Activated CD4-positive, alpha-beta T cell treated with anti-CD3 and anti-CD28 coated beads, Interleukin-2, amount 50 U/mL, for 1 hour (primary cell): ENCODE measurements around the gene PLCG1.
"Not testable (repeated sequence)": the region's sequence is repeated elsewhere in the genome, so short reads cannot be mapped to it uniquely, and the experiment has no call there.

Experiments
- DNase-seq: peaks from one replicate; pipeline ENCODE4 v3.0.0-alpha.2; 2020

The PLCG1 gene

GRCh38 chr20:41136680-41137613, at the start of gene PLCG1:
TSS of gene PLCG1 (plus strand) at chr20:41137543. CDS start at chr20:41137642, 99 bp downstream.
- peak; percentile 78 for DNase-seq

DNA sequence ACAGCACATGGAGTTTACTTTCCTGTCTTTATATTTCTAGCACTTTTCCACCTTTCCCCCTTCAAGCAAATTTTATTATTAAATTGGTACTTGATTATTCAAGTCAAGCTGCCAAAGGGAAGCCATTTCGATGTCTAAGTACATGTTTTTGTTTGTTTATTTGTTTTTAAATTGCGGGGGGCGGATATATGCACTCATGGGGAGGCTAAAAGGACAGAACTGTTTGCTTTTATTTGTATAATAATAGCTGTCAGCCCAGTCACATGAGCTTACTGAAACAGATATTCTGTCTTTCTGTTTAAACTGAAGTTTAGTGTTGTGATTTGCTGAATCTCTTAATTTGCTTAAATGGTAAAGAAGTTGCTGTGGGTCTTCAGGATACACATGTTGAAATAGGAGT, 49.6 kb upstream of the PLCG1 start:
- DNase-seq, result no peak

- DNase-seq, result no peak
Observed at GRCh38 chr20:41089555-41089954, 47.8 kb upstream of the PLCG1 start.

DNA sequence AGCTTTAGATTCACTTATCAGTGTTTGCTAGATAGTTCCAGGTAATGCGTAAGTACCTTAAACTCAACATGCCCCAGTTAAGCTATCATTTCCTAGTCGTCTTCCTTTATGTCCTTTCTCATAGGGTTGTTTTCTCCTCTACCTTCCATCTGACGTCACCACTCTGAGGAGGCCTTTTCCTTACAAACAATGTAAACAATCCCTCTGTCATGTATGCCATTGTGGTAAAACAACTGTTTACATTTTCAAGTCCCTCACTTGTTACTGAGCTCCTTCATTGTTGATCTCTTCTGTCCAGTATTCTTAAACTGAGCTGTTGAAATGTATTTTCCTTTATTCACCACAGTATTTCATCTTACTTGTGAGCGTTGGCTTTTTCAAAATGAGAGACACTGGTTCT, 45.4 kb upstream of the PLCG1 start:
- no peak for DNase-seq

GRCh38 chr20:41094353-41095055, 42.8 kb upstream of the PLCG1 start:
- no peak for DNase-seq

GRCh38 chr20:41095110-41095969, 42.0 kb upstream of the PLCG1 start:
- DNase-seq, result peak; percentile 47

GRCh38 chr20:41098703-41099250, 38.6 kb upstream of the PLCG1 start:
- no peak for DNase-seq

DNA sequence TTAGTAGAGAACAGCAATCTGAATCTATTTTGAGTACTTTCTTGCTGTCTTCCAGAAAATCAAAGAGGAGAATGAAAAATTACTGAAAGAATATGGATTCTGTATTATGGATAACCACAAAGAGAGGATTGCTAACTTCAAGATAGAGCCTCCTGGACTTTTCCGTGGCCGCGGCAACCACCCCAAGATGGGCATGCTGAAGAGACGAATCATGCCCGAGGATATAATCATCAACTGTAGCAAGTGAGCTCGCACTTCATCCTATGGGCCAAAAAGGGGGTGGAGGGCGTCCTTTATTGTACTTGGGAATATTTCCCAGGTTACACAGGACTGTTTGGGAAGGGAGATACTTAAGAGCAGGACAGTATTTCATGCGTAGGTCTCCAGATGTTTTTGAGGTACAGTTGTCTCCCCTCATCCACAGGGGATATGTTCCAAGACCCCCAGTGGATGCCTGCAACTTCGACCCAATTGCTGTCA, 37.3 kb upstream of the PLCG1 start:
- no peak for DNase-seq

DNA sequence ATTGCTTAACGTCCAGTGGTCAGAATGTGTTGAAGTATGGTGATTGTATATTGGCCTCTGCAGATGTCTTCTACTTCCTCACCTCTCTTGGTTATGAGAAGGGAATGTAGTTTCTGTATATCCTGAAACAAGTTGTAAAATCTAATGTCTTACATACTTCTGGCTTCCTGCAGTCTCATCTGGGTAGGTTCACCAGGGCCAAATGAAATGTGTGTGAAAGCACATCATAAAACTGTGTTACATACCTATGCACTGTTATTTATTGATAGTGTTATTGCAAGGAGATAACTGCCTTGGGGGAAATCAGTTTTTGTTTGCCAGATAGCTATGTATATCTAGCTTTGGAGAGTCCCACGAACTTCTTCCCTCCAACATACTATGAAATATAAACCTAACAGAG, 35.7 kb upstream of the PLCG1 start:
- DNase-seq, result no peak

DNA sequence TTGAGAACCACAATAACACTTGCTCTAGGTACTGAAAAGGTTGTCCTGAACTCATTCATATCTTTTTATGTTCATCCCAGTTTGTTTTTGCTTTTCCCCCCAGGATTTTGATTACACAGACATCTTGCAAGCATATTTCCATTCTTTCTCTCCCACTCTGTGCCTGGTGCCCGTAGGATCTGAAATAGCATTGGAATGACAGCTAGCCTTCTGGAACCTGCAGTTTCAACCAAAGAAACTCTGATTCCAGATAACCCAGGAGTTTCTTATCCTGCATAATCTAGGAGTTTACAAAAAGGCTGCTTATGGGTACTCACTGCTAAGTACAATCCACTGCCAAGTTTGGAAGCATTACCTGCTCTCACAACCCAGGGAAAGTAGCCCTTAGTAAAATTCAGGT, 28.8 kb upstream of the PLCG1 start:
- DNase-seq, result no peak

- no peak for DNase-seq
Observed at GRCh38 chr20:41110012-41110411, 27.3 kb upstream of the PLCG1 start.

DNA sequence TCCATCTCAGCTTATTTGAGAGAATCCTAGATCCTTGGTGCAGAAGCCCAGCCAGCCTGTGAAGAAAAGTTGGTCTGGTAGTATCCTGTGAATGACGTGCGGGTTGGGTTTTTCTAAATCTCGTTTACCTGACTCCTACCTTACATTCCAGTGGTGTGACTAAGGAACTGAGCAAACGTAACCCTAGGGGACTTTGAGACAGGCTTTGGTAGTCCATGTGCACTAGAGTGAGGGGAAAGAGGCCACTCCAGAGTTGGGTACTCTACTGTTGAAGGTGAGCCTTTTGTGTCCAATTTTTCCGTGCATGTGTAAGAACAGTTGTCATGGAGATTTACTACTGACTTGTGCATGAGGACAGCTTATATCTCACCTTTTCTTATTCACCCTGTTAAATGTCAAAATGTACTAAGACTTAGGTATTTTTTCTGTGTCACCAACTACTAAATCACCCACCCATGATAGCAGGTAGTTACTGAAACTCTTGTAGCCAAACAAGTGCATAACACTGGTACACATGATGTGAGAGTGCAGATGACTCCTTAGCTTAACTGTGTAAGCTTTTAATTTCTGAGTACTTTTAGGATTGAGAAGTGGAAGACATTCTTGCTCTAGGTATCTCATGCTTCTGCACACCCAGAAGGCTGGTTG, 26.3 kb upstream of the PLCG1 start:
- no peak for DNase-seq

- DNase-seq, result no peak
Observed at GRCh38 chr20:41111578-41111951, 25.8 kb upstream of the PLCG1 start.

DNA sequence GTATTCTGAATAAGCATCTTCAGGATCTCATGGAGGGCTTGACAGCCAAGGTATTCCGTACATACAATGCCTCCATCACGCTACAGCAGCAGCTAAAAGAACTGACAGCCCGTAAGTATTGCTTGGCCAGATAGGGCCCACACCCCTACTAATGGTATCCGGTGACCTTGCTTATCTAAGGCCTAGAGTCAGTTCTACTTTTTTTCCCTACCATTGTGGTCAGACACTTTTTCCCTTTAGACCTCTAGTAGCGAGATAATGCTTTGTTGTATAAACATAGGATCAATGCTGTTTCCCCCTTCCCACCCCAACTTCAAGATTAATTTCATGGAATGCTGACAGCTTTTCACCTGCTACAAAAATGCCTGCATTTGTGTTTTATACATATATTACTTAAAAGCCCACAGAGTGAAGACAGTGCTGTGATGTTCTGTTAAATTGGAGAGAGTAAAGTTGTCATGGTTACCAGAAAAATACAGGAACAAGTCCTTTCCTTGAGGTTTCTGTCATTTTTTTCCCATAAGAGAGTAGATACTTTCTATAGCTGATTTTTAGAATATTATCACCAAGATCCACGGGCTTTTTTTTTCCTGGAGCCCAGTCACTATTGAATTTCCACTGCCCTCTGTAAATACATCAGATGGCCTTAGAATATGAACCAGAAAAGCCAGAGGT, 20.9 kb upstream of the PLCG1 start:
- DNase-seq, result no peak

DNA sequence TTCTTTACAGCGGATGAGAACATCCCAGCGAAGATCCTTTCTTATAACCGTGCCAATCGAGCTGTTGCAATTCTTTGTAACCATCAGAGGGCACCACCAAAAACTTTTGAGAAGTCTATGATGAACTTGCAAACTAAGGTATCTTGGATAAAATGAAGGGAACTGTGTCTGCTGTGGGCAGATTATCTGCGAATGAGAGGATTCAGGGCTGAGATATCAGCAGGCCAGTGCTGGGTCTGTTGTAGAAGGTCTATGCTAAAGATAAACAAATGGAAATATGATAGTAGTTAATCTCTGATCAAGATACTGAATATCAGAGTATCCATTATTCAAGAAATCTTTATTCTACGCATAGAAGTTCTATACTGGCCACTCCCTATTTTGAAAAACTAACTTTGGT, 19.2 kb upstream of the PLCG1 start:
- DNase-seq, result not testable (repeated sequence)

DNA sequence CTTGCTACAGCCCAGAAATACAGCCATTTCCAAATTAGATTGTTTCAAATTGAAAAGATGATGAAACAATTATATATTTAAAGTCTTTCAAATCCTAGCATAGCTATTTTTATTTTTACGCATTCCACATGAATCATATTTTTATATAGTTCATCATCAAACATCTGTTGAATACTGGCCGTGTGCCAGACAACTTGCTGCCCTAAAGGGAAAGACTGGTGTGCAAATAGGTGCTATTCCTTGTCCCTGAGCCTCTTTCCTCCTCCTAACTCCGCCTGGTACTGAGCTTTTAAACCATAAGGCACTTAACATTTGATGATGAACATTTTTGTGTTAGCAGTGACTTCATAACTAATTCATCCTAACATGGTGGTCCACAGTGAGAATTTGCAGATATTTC, 18.7 kb upstream of the PLCG1 start:
- DNase-seq, result no peak

- DNase-seq, result no peak
Observed at GRCh38 chr20:41119614-41120561, 17.5 kb upstream of the PLCG1 start.

DNA sequence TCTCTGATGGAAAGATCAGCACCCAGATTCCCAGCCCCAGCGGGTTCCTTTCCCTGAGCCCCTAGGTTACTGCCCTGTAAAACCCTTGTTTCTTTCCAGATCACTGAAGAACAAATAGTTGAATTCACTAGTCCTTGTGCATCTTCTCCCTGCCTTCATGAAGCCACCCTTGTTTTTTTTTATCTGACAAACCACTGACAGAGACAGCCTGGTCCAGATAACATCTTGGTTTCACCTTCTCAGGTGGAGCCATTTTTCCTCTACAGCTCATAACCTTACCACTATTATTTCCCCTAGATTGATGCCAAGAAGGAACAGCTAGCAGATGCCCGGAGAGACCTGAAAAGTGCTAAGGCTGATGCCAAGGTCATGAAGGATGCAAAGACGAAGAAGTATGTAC, 15.9 kb upstream of the PLCG1 start:
- DNase-seq, result no peak

DNA sequence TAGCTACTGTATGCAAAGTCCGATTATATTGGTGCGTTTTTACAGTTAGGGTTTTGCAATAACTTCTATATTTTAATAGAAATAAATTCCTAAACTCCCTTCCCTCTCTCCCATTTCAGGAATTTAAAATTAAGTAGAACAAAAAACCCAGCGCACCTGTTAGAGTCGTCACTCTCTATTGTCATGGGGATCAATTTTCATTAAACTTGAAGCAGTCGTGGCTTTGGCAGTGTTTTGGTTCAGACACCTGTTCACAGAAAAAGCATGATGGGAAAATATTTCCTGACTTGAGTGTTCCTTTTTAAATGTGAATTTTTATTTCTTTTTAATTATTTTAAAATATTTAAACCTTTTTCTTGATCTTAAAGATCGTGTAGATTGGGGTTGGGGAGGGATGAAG, 13.7 kb upstream of the PLCG1 start:
- DNase-seq, result no peak

DNA sequence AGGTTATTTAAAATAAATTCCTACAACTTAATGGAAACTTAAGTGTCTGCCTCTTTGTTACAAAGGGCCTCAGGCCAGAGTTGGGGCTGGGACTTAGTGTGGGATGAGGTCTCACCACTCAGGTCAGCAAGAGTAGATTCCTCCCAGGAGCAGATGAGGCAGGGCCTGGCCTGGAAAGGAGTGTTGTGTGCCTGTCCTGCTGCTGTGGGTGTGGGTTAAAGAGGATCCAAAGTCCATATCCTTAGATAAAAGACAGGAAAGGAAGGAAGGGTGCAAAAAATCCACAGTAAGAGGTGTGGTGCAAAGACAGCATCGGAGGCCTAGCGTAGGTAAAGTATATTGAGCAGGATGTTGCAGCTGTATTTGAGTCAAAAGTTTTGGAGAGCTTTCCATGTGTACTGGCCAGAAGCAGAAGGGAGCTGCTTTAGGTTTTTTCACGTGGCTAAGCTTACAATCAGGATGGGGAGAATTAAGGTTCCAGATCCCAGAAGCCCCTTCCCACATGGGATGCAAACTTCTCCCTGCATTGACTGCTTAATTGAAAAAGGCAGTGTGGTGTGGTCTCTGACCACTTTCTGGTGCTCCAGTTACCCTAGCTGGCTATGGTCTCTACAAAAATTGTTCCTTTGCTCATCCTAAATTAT, 12.8 kb upstream of the PLCG1 start:
- DNase-seq, result no peak
